K562 (cell line): ENCODE data around the gene WWOX. TPM values are rescaled to one million over a fixed set of nuclear protein-coding genes. Genes with fewer than 3 reads are reported as not detected.

Experiments used
- ATAC-seq: fragments of 200-7000 bp; cut with Tn5 transposase; 3 replicates; pipeline ENCODE4 v1.9.1; 2020; ENCODE audit warnings: moderate library complexity
- BruUV-seq: library from RNA; stranded (reverse); fragments of 400-500 nt; replicated peaks from 2 replicates; lab custom pipeline; 2021; lab: Mats Ljungman, UMichigan
- CTCF ChIA-PET: fragments of 300-600 bp; formaldehyde crosslinking; extraction: SDS; loops from one replicate; lab custom pipeline; 2021; ENCODE audit warnings: low intra/inter-chr PET ratio; lab: Yijun Ruan, JAX
- POLR2A ChIA-PET: fragments of 300-600, 350-650 bp; sonication (Branson Sonifier 250); formaldehyde crosslinking; extraction: SDS; loops from one replicate; lab custom pipeline; 2021; ENCODE audit warnings: antibody characterized with exemption, inconsistent platforms; lab: Yijun Ruan, JAX
- DNase-seq, 4 experiments: peaks; one replicate each; pipeline versions ENCODE4 v3.0.0 to v3.0.0-alpha.2; 2011 to 2018; ENCODE audit warnings: low spot score in 3 of 4, mixed read lengths in 3 of 4; ENCODE audit errors: extremely low read depth in 1 of 4
- FAIRE-seq: peaks from 2 replicates; lab custom pipeline; 2011; peaks lifted over from hg19 to GRCh38; lab: Jason Lieb, UNC
- H2AFZ ChIP-seq: 2 replicates; pipeline ENCODE4 v1.6.0; 2011; ENCODE audit warnings: low read depth, low read length, control low read depth, inconsistent platforms
- H3K27ac ChIP-seq: fragments of 200-600 bp; 3 replicates; pipeline ENCODE4 v1.8.0; 2011; ENCODE audit warnings: low read depth, mild to moderate bottlenecking, control low read depth, inconsistent platforms, low read length, moderate library complexity, mixed read lengths; ENCODE audit errors: extremely low read depth
- H3K27me3 ChIP-seq, 2 experiments: fragments of 300-600 bp in 1 of 2; 2 replicates in 1 of 2; 3 replicates in 1 of 2; pipeline versions ENCODE4 v1.6.0 to v1.8.0; 2011; ENCODE audit warnings: inconsistent platforms in 2 of 2, low read length in 2 of 2, mild to moderate bottlenecking in 1 of 2, mixed read lengths in 1 of 2, moderate library complexity in 1 of 2; ENCODE audit not compliant: control insufficient read depth in 2 of 2, insufficient read depth in 2 of 2
- H3K36me3 ChIP-seq: fragments of 300-600 bp; 3 replicates; pipeline ENCODE4 v1.8.0; 2011; ENCODE audit warnings: mild to moderate bottlenecking, low read length, inconsistent platforms; ENCODE audit not compliant: control insufficient read depth, insufficient read depth
- H3K4me1 ChIP-seq, 2 experiments: fragments of 200-600 bp in 1 of 2; replicated peaks in 1 of 2; 2 replicates in 1 of 2; 3 replicates in 1 of 2; pipeline versions ENCODE4 v1.5.1 to v1.8.0; 2011; ENCODE audit warnings: inconsistent platforms in 2 of 2, low read length in 2 of 2, mild to moderate bottlenecking in 1 of 2, mixed read lengths in 1 of 2, moderate library complexity in 1 of 2; ENCODE audit not compliant: control insufficient read depth in 2 of 2, insufficient read depth in 2 of 2
- H3K4me2 ChIP-seq: 2 replicates; pipeline ENCODE4 v1.6.1; 2011; ENCODE audit warnings: low read length, control low read depth, inconsistent platforms, mixed read lengths; ENCODE audit not compliant: insufficient read depth
- H3K4me3 ChIP-seq: fragments of 200-600 bp; sonication (generic), shearing (Covaris generic); 2 replicates; pipeline ENCODE4 v1.5.1; 2016; ENCODE audit warnings: control low read depth, inconsistent platforms
- H3K79me2 ChIP-seq: fragments of 200-600 bp; 3 replicates; pipeline ENCODE4 v1.8.0; 2011; ENCODE audit warnings: low read length, inconsistent platforms; ENCODE audit not compliant: control insufficient read depth, insufficient read depth
- H3K9ac ChIP-seq, 2 experiments: 2 replicates each; pipeline versions ENCODE4 v1.6.0 to v1.6.1; 2011; ENCODE audit warnings: low read depth in 2 of 2, low read length in 2 of 2, control low read depth in 1 of 2, inconsistent platforms in 1 of 2, mild to moderate bottlenecking in 1 of 2, mixed read lengths in 1 of 2; ENCODE audit not compliant: insufficient read depth in 1 of 2
- H3K9me1 ChIP-seq: one replicate; pipeline ENCODE4 v1.6.0; 2011; ENCODE audit warnings: inconsistent platforms, mild to moderate bottlenecking, low read length, moderate library complexity; ENCODE audit not compliant: control insufficient read depth, insufficient read depth
- H3K9me3 ChIP-seq: replicated peaks from 2 replicates; pipeline ENCODE4 v1.5.1; 2011; ENCODE audit warnings: low read depth, low read length, inconsistent platforms; ENCODE audit not compliant: control insufficient read depth, insufficient read depth
- H4K20me1 ChIP-seq: replicated peaks from 2 replicates; pipeline ENCODE4 v1.6.1; 2011; ENCODE audit warnings: low read length, inconsistent platforms, mixed read lengths; ENCODE audit not compliant: control insufficient read depth, insufficient read depth
- BRD4 ChIP-seq: fragments of 200-600 bp; sonication (generic); IDR thresholded peaks from 2 replicates; pipeline ENCODE4 v1.6.1; 2017; ENCODE audit warnings: inconsistent platforms
- CTCFL ChIP-seq: IDR thresholded peaks from 2 replicates; pipeline ENCODE4 v1.6.1; 2011; ENCODE audit warnings: borderline replicate concordance, low read depth, mild to moderate bottlenecking, moderate library complexity, low read length; ENCODE audit not compliant: insufficient read depth, poor library complexity, severe bottlenecking
- DPF2 ChIP-seq: fragments of 450-650 bp; IDR thresholded peaks from 2 replicates; pipeline ENCODE4 v1.6.1; 2016
- FOXJ2 ChIP-seq: fragments of 200-800 bp; sonication (Bioruptor generic); IDR thresholded peaks from 2 replicates; pipeline ENCODE4 v1.6.1; 2016; ENCODE audit warnings: missing genetic modification characterization, missing compliant biosample characterization
- GABPB2 ChIP-seq: fragments of 250-450 bp; sonication (Bioruptor Pico); conservative IDR thresholded peaks from 2 replicates; pipeline ENCODE4 v1.5.1; 2021; ENCODE audit warnings: mild to moderate bottlenecking
- GATAD2B ChIP-seq: fragments of 450-650 bp; IDR thresholded peaks from 2 replicates; pipeline ENCODE4 v1.6.1; 2017; ENCODE audit warnings: mild to moderate bottlenecking, borderline replicate concordance
- KHSRP ChIP-seq: fragments of 450-650 bp; IDR thresholded peaks from 2 replicates; pipeline ENCODE4 v1.6.1; 2017
- NR1H2 ChIP-seq: sonication (generic); formaldehyde crosslinking; IDR thresholded peaks from 2 replicates; pipeline ENCODE4 v1.4.0; 2020; ENCODE audit warnings: mild to moderate bottlenecking, missing genetic modification reagents
- PTRF ChIP-seq: fragments of 450-650 bp; IDR thresholded peaks from 2 replicates; pipeline ENCODE4 v1.6.1; 2016; ENCODE audit warnings: mild to moderate bottlenecking, missing genetic modification characterization, missing compliant biosample characterization
- RCOR1 ChIP-seq, 2 experiments: IDR thresholded peaks; 2 replicates each; pipeline ENCODE4 v1.6.1; 2012; ENCODE audit warnings: low read depth in 2 of 2, low read length in 2 of 2, borderline replicate concordance in 1 of 2, improper control_type of control experiment in 1 of 2
- SMAD3 ChIP-seq: fragments of 450-650 bp; formaldehyde crosslinking; conservative IDR thresholded peaks from 2 replicates; pipeline ENCODE4 v1.4.0; 2020; ENCODE audit warnings: mild to moderate bottlenecking
- SP2 ChIP-seq: IDR thresholded peaks from 2 replicates; pipeline ENCODE4 v1.6.1; 2011; ENCODE audit warnings: mild to moderate bottlenecking, low read depth, low read length, moderate library complexity; ENCODE audit not compliant: poor library complexity, severe bottlenecking; ENCODE audit errors: extremely low read depth
- STAT5A ChIP-seq: IDR thresholded peaks from 2 replicates; pipeline ENCODE4 v1.6.1; 2012; ENCODE audit warnings: low read length, inconsistent platforms, borderline replicate concordance
- TAF7 ChIP-seq: fragments of 450-650 bp; IDR thresholded peaks from 2 replicates; pipeline ENCODE4 v1.6.1; 2016; ENCODE audit warnings: missing genetic modification characterization, missing compliant biosample characterization
- ZNF165 ChIP-seq: fragments of 250-450 bp; sonication (Bioruptor Pico); IDR thresholded peaks from 2 replicates; pipeline ENCODE4 v1.4.0; 2020; ENCODE audit warnings: borderline replicate concordance
- WGBS: fragments of 100-300 bp; shearing (Covaris generic); methylation state at CpG from one replicate; pipeline ENCODE4 v1.1.6; 2016; ENCODE audit warnings: low coverage, mixed read lengths; ENCODE audit not compliant: insufficient coverage; ENCODE audit errors: missing lambda C conversion rate; 5-methylcytosine and 5-hydroxymethylcytosine counted together
- in situ Hi-C: fragments of 300-500 bp; cut with MboI; formaldehyde crosslinking; loops from 4 replicates; pipeline ENCODE4 v1.15.0; 2018; ENCODE audit warnings: inconsistent platforms, mixed read lengths
- intact Hi-C: fragments of 100-400 bp; cut with micrococcal nuclease; formaldehyde crosslinking; loops from 2 replicates; pipeline ENCODE4 v1.14.2; 2022
- polyA plus RNA-seq, 8 experiments: library from polyadenylated mRNA; depleted of rRNA in 4 of 8; stranded (reverse) in 5 of 8; unstranded in 3 of 8; fragments of >200 nt; fragmentation: Nextera tagmentation in 2 of 8; fragmentation: Illumina TruSeq in 1 of 8; extraction: Ambion mirVana in 2 of 8; extraction: Trizol in 1 of 8; gene quantifications; 2 replicates each; pipeline versions ENCODE4 v1.2.1 to v1.2.3, GENCODE V29; 2011 to 2014; ENCODE audit warnings: inconsistent platforms in 1 of 8, missing spikeins in 1 of 8
- total RNA-seq, 7 experiments: library from RNA; depleted of rRNA in 6 of 7; stranded (reverse); fragments of >200 nt in 6 of 7; fragmentation: Illumina TruSeq in 2 of 7; extraction: Trizol in 2 of 7; gene quantifications; 2 replicates each; pipeline versions ENCODE4 v1.2.1 to v1.2.3, GENCODE V29; 2011 to 2021; ENCODE audit warnings: low replicate concordance in 1 of 7
- TF ChIP-seq, protein P1 (sequence below): fragments of 450-650 bp; formaldehyde crosslinking; IDR thresholded peaks from 2 replicates; pipeline ENCODE4 v1.4.0; 2020; ENCODE audit warnings: mild to moderate bottlenecking
- TF ChIP-seq, protein P2 (sequence below): fragments of 250-450 bp; sonication (Bioruptor Pico); IDR thresholded peaks from 2 replicates; pipeline ENCODE4 v1.5.0; 2021; ENCODE audit warnings: mild to moderate bottlenecking, moderate library complexity

The WWOX gene
- total and polyA plus RNA-seq, 9 of the 15 experiments (the other 6 are each of a cell fraction or from before 2014, with no cell fraction given) = 1.6 to 22.7 (median 8.1) TPM

DNA sequence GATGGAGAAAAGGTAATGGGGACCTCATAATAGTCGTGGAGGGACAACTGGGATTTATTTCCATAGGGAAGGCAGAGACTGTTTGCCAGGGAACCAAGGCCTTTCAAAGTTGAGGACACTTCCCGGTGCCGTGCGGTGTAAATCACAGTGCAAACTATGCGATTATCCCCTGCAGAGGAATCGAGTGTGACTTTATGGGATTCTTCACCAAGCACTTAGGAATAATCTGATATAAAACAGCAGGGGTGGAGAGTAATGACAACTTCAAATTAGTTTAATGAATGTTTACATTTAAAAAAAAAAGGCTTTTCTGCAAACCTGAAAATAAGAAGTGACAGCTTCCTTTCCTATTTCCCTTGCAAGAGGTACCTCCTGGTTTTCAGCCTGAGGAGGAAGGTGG, 962.9 kb downstream of the WWOX start:
- Histone ChIP-seq H3K9me1 (no peaks in the 10 kb centered on the region), H3K4me3 (no peak overlapping the region), H3K27me3 (peaks cover 4 to 5% of the 10 kb centered on the region in 2 experiments; a peak in 2 of 5 replicates), H3K36me3 (no peaks in the 10 kb centered on the region), H3K4me2 (no peak overlapping the region), H3K27ac (no peak overlapping the region), H2AFZ (no peak overlapping the region), H3K4me1 (no peaks in the 10 kb centered on the region), H3K9me3 (no peaks in the 10 kb centered on the region), H3K9ac (no peak overlapping the region), H3K79me2 (no peaks in the 10 kb centered on the region), H4K20me1 (no peaks in the 10 kb centered on the region)
- in situ Hi-C loops = no loop called here
- intact Hi-C loops = no loop called here
- no peak for FAIRE-seq
- no peak for ATAC-seq
- DNase-seq = no peak
- no TSS peak for BruUV-seq
- POLR2A ChIA-PET = interaction anchor here (0.8 kb wide), 1 partner anchor 8 kb away, joined by 3 read pairs; no protein-coding TSS in a partner anchor
- CTCF ChIA-PET = no interaction called here
- WGBS = 7% methylated on average over 6 of the region's 6 CpGs
- TF ChIP-seq PTRF (tag) (no peak), KHSRP (no peak), SMAD3 (no peak), TAF7 (tag) (no peak), CTCFL (no peak), GATAD2B (no peak), BRD4 (no peak), ZNF165 (no peak), RCOR1 (IDR thresholded peaks at IDR 0.05; ENCODE audit: borderline replicate concordance in 1 of 2, low read depth in 2 of 2, low read length in 2 of 2) (no peak), GABPB2 (CRISPR knock-in tag) (no peak), DPF2 (no peak), SP2 (no peak), NR1H2 (CRISPR knock-in tag) (no peak), STAT5A (no peak), FOXJ2 (tag) (no peak)
- TF ChIP-seq, protein P1, sequence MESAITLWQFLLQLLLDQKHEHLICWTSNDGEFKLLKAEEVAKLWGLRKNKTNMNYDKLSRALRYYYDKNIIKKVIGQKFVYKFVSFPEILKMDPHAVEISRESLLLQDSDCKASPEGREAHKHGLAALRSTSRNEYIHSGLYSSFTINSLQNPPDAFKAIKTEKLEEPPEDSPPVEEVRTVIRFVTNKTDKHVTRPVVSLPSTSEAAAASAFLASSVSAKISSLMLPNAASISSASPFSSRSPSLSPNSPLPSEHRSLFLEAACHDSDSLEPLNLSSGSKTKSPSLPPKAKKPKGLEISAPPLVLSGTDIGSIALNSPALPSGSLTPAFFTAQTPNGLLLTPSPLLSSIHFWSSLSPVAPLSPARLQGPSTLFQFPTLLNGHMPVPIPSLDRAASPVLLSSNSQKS = no peak
- TF ChIP-seq, protein P2, sequence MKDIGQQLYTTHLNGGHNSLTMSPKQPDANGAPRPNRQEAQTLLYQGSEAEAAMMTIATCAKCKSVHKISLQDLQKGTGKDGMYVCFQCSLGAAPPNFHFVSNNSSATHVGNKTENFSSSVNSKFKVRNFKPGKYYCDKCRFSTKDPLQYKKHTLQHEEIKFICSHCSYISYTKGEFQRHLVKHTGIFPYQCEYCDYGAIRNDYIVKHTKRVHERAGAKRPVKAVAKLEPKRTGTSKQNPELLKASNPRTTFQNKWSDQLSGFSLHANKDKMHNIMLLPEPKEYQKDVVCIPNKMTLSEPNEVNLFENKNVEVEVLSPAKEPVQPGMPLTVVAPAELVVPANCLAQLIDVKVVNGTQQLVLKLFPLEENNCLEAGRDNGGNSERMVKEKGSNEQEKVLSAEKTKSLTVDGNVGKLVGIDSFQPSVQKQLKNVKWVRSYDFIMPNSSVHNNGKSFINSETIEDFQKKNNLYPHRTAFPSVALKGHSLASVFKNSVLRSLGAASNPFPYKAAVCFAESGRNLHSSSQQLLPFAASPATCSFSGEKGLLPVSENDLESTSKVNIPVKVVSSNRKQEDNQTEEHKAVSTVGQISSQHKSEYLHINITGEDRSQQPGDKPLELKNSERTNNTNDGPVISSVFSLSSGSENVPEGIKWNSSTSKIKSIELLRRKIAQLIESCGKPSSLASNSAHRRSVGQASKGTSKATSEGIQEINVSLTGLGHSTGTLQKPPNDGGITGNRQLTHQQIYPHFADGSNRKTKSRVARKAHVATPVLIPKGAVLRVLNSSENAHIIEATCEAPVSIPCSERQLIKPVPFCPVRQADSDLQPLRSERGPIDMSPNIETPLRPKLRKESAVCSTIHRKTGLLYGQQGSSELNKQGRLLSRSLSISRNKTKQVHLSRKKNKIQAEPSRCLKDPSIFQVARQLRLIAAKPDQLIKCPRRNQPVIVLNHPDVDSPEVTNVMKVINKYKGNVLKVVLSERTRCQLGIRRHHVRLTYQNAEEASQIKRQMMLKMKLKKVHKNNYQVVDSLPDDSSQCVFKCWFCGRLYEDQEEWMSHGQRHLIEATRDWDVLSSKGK (CRISPR knock-in tag) = no peak
